ENCODE results near the gene GPC5. TPM values are rescaled to one million over a fixed set of nuclear protein-coding genes. Genes with fewer than 3 reads are reported as not detected.

GPC5 gene
- total RNA-seq, 2 experiments from 2014 or later, result not detected

DNA sequence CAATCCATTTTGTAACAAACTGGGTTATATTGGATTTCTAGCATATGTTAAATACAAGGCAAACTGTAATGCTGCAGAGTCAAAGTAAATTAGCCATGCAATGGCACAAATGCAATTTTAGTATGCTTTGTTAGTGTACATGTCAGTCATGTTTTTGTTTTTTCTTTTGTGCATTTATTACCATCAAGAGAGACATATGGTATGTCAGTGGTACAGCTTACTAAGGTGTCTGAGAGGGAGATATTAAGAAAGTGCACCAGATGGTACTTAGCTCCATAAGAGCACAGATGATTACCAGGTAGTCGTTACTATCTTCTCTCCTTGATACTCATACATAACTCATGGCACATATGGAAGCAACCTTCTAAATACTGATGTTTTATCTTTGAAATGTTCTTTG, 550.3 kb downstream of the GPC5 start:
- Mint-ChIP-seq H3K4me3 (no peak overlapping the region), H3K4me1 (no peaks in the 10 kb centered on the region), H3K27ac (no peak overlapping the region), H3K27me3 (no peaks in the 10 kb centered on the region), H3K36me3 (no peaks in the 10 kb centered on the region), H3K9me3 (ENCODE audit: low read depth) (peaks cover 6% of the 10 kb centered on the region)
- DNase-seq, result no peak
- CTCF ChIA-PET, result no interaction called here
- ATAC-seq, result no peak

GRCh38 chr13:91950803-91951202, 552.4 kb downstream of the GPC5 start:
- H3K27ac Mint-ChIP-seq, result no peak overlapping the region
- peaks cover 3% of the 10 kb centered on the region for H3K9me3 Mint-ChIP-seq (ENCODE audit: low read depth)
- no peaks in the 10 kb centered on the region for H3K36me3 Mint-ChIP-seq
- CTCF ChIA-PET, result no interaction called here
- no peaks in the 10 kb centered on the region for H3K4me1 Mint-ChIP-seq
- no peak overlapping the region for H3K4me3 Mint-ChIP-seq
- ATAC-seq, result no peak
- no peaks in the 10 kb centered on the region for H3K27me3 Mint-ChIP-seq
- DNase-seq, result no peak

- no peak overlapping the region for H3K4me3 Mint-ChIP-seq
Observed at GRCh38 chr13:91955546-91956355, 557.3 kb downstream of the GPC5 start.

DNA sequence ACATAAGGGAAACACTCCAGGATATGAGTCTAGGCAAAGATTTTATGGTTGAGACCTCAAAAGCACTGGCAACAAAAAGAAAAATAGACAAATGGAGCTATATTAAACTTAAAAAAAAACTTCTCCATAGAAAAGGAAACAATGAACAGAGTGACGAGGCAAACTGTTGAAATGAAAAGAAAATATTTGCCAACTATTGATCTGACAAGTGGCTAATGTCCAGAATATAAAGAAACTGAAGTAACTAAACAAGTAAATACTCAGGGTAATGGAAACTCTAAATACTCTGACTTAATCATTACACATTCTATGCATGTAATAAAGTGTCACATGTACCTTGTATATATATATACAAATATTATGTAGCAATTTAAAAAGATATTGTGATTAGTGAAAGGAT, 562.5 kb downstream of the GPC5 start:
- Mint-ChIP-seq H3K27ac (no peak overlapping the region), H3K4me1 (no peaks in the 10 kb centered on the region), H3K9me3 (ENCODE audit: low read depth) (peaks cover 11% of the 10 kb centered on the region), H3K27me3 (no peaks in the 10 kb centered on the region), H3K36me3 (no peaks in the 10 kb centered on the region), H3K4me3 (no peak overlapping the region)
- DNase-seq, result no peak
- ATAC-seq, result no peak
- CTCF ChIA-PET, result no interaction called here

More at GRCh38 chr13:91955546-91956355, 557.3 kb downstream of the GPC5 start:
- ATAC-seq (no peak), DNase-seq (no peak)
- no peaks in the 10 kb centered on the region for H3K27me3 Mint-ChIP-seq
- no peaks in the 10 kb centered on the region for H3K4me1 Mint-ChIP-seq
- H3K36me3 Mint-ChIP-seq, result no peaks in the 10 kb centered on the region
- CTCF ChIA-PET, result no interaction called here
- peaks cover 3% of the 10 kb centered on the region for H3K9me3 Mint-ChIP-seq (ENCODE audit: low read depth)
- H3K27ac Mint-ChIP-seq, result no peak overlapping the region

DNA sequence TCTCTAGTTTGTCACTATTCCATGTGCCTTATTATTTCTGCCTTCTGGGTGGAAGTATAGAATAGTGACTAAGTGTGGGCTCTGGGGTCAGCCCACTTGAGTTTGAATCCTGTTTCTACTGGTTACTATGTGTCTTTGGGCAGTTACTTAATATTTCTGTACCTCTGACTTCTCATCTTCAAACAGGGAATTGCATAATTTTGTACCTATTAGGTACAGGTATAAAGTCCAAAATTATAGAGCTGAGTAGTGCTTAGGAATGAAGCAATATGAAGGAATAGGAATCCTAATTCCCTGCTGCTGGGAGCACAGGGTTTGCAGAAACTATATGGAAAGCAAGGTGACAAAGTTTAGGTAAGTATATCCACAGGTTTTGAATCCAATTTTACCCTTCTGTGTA, 564.5 kb downstream of the GPC5 start:
- CTCF ChIA-PET, result no interaction called here
- Mint-ChIP-seq H3K9me3 (ENCODE audit: low read depth) (peaks cover 8% of the 10 kb centered on the region), H3K27me3 (no peaks in the 10 kb centered on the region), H3K4me3 (no peak overlapping the region), H3K36me3 (no peaks in the 10 kb centered on the region), H3K27ac (no peak overlapping the region), H3K4me1 (no peaks in the 10 kb centered on the region)
- DNase-seq (no peak), ATAC-seq (no peak)

DNA sequence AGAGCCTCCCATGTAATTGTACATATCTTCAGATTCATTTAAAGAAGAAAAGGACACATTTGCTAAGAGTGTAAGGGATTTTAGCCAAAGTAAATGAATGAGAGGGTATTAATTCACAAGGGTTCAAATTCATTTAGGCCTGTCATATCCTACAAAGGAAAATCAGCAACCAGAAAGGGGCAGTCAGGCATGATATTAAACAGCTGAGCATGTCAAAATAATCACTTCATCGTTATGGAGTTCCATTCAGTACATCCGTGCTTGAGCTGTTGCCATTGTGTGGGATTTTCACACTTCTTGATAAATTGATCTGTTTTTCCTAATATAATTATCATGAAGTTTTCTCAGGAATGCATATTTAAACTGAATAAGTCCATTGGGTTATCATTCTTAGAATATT, 567.1 kb downstream of the GPC5 start:
- Mint-ChIP-seq H3K36me3 (no peaks in the 10 kb centered on the region), H3K27me3 (no peaks in the 10 kb centered on the region), H3K4me1 (no peaks in the 10 kb centered on the region), H3K4me3 (no peak overlapping the region), H3K27ac (no peak overlapping the region), H3K9me3 (ENCODE audit: low read depth) (peaks cover 8% of the 10 kb centered on the region)
- ATAC-seq, result no peak
- no peak for DNase-seq
- CTCF ChIA-PET, result no interaction called here

- Mint-ChIP-seq H3K9me3 (ENCODE audit: low read depth) (peaks cover 7% of the 10 kb centered on the region), H3K36me3 (no peaks in the 10 kb centered on the region), H3K4me3 (no peak overlapping the region), H3K4me1 (no peaks in the 10 kb centered on the region), H3K27me3 (no peaks in the 10 kb centered on the region), H3K27ac (no peak overlapping the region)
- DNase-seq, result no peak
- CTCF ChIA-PET, result no interaction called here
- no peak for ATAC-seq
Observed at GRCh38 chr13:91978571-91978970, 580.1 kb downstream of the GPC5 start.

GRCh38 chr13:91986761-91987483, 588.5 kb downstream of the GPC5 start:
- H3K27ac Mint-ChIP-seq, result no peak overlapping the region
- no peaks in the 10 kb centered on the region for H3K36me3 Mint-ChIP-seq
- CTCF ChIA-PET, result no interaction called here
- no peaks in the 10 kb centered on the region for H3K27me3 Mint-ChIP-seq
- DNase-seq (no peak), ATAC-seq (no peak)
- peaks cover 5% of the 10 kb centered on the region for H3K9me3 Mint-ChIP-seq (ENCODE audit: low read depth)
- no peak overlapping the region for H3K4me3 Mint-ChIP-seq
- no peaks in the 10 kb centered on the region for H3K4me1 Mint-ChIP-seq

GRCh38 chr13:91988331-91988730, 589.9 kb downstream of the GPC5 start:
- Mint-ChIP-seq H3K9me3 (ENCODE audit: low read depth) (peaks cover 3% of the 10 kb centered on the region), H3K4me3 (no peak overlapping the region), H3K27me3 (no peaks in the 10 kb centered on the region), H3K36me3 (no peaks in the 10 kb centered on the region), H3K4me1 (no peaks in the 10 kb centered on the region), H3K27ac (no peak overlapping the region)
- DNase-seq (no peak), ATAC-seq (no peak)
- CTCF ChIA-PET, result no interaction called here

GRCh38 chr13:92012787-92013186, 614.4 kb downstream of the GPC5 start:
- H3K27ac Mint-ChIP-seq, result no peak overlapping the region
- H3K9me3 Mint-ChIP-seq (ENCODE audit: low read depth), result peaks cover 3% of the 10 kb centered on the region
- DNase-seq (no peak), ATAC-seq (no peak)
- H3K36me3 Mint-ChIP-seq, result no peaks in the 10 kb centered on the region
- no peaks in the 10 kb centered on the region for H3K4me1 Mint-ChIP-seq
- no peaks in the 10 kb centered on the region for H3K27me3 Mint-ChIP-seq
- CTCF ChIA-PET, result no interaction called here
- H3K4me3 Mint-ChIP-seq, result no peak overlapping the region

- ATAC-seq, result no peak
- Mint-ChIP-seq H3K36me3 (no peaks in the 10 kb centered on the region), H3K4me3 (no peak overlapping the region), H3K9me3 (ENCODE audit: low read depth) (peaks cover 3% of the 10 kb centered on the region), H3K27me3 (no peaks in the 10 kb centered on the region), H3K27ac (no peak overlapping the region), H3K4me1 (no peaks in the 10 kb centered on the region)
- CTCF ChIA-PET, result no interaction called here
- no peak for DNase-seq
Observed at GRCh38 chr13:92017737-92018136, 619.3 kb downstream of the GPC5 start.

DNA sequence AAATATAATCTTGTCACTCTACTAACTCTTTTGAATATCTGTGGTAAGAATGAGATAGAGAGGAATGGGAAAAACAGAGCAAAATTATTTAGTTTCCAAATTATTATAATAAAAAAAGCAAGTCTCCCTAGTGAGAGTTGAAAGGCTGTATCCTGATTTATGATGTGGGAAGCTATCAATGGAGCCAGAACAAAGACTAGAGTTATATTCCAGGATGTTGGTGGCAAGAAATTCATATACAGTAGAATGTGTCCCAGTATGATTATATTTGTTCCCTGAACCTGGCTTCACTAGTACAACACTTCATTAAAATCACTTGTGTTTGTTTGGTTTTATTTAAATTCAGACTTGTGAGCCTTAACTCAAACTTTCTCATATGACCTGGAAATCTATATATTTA, 630.3 kb downstream of the GPC5 start:
- H3K36me3 Mint-ChIP-seq, result no peaks in the 10 kb centered on the region
- H3K27me3 Mint-ChIP-seq, result no peaks in the 10 kb centered on the region
- H3K4me1 Mint-ChIP-seq, result no peaks in the 10 kb centered on the region
- H3K27ac Mint-ChIP-seq, result no peak overlapping the region
- no peak overlapping the region for H3K4me3 Mint-ChIP-seq
- CTCF ChIA-PET, result no interaction called here
- peaks cover 14% of the 10 kb centered on the region for H3K9me3 Mint-ChIP-seq (ENCODE audit: low read depth)
- no peak for DNase-seq
- ATAC-seq, result no peak

GRCh38 chr13:92029641-92030040, 631.2 kb downstream of the GPC5 start:
- ATAC-seq (no peak), DNase-seq (no peak)
- H3K36me3 Mint-ChIP-seq, result no peaks in the 10 kb centered on the region
- H3K9me3 Mint-ChIP-seq (ENCODE audit: low read depth), result peaks cover 14% of the 10 kb centered on the region
- no peaks in the 10 kb centered on the region for H3K27me3 Mint-ChIP-seq
- CTCF ChIA-PET, result no interaction called here
- H3K27ac Mint-ChIP-seq, result no peak overlapping the region
- no peak overlapping the region for H3K4me3 Mint-ChIP-seq
- H3K4me1 Mint-ChIP-seq, result no peaks in the 10 kb centered on the region

- Mint-ChIP-seq H3K4me1 (no peaks in the 10 kb centered on the region), H3K36me3 (no peaks in the 10 kb centered on the region), H3K9me3 (ENCODE audit: low read depth) (peaks cover 2% of the 10 kb centered on the region), H3K4me3 (no peak overlapping the region), H3K27me3 (no peaks in the 10 kb centered on the region), H3K27ac (no peak overlapping the region)
- ATAC-seq (no peak), DNase-seq (no peak)
- CTCF ChIA-PET, result no interaction called here
Observed at GRCh38 chr13:92038905-92039304, 640.5 kb downstream of the GPC5 start.
